HPDE6-E6E7 (cell line): Measurements from ENCODE around the gene UBE2D2.
"Not testable (repeated sequence)": the region's sequence is repeated elsewhere in the genome, so short reads cannot be mapped to it uniquely, and the experiment has no call there.

Experiments used
- DNase-seq: peaks from one replicate; pipeline ENCODE4 v3.0.0; 2011; ENCODE audit warnings: missing footprints; ENCODE audit errors: extremely low spot score

The UBE2D2 gene

GRCh38 chr5:139560752-139561654, at the start of gene UBE2D2:
TSS of gene UBE2D2 (plus strand) at chr5:139561339. CDS start at chr5:139561792, 453 bp downstream.
- peak; percentile 93 for DNase-seq

GRCh38 chr5:139512786-139513390, 48.3 kb upstream of the UBE2D2 start:
- DNase-seq = no peak

GRCh38 chr5:139513434-139513833, 47.7 kb upstream of the UBE2D2 start:
- DNase-seq = peak; percentile 79

- DNase-seq = no peak
These were observed 47.2 kb upstream of the UBE2D2 start for GRCh38 chr5:139513852-139514485.

- no peak for DNase-seq
These were observed 46.7 kb upstream of the UBE2D2 start for GRCh38 chr5:139514486-139514856.

- DNase-seq = peak; percentile 84
These were observed 43.2 kb upstream of the UBE2D2 start for GRCh38 chr5:139517683-139518564.

- no peak for DNase-seq
These were observed 37.3 kb upstream of the UBE2D2 start for GRCh38 chr5:139523635-139524445.

- DNase-seq = no peak
These were observed 36.7 kb upstream of the UBE2D2 start for GRCh38 chr5:139524446-139524845.

- no peak for DNase-seq
These were observed 36.1 kb upstream of the UBE2D2 start for GRCh38 chr5:139524940-139525585.

GRCh38 chr5:139525586-139526308, 35.4 kb upstream of the UBE2D2 start:
- not testable (repeated sequence) for DNase-seq

- DNase-seq = not testable (repeated sequence)
These were observed 34.6 kb upstream of the UBE2D2 start for GRCh38 chr5:139526309-139527089.

- DNase-seq = not testable (repeated sequence)
These were observed 34.1 kb upstream of the UBE2D2 start for GRCh38 chr5:139527090-139527470.

GRCh38 chr5:139527896-139528467, 33.2 kb upstream of the UBE2D2 start:
- not testable (repeated sequence) for DNase-seq

- DNase-seq = not testable (repeated sequence)
These were observed 32.4 kb upstream of the UBE2D2 start for GRCh38 chr5:139528695-139529094.

GRCh38 chr5:139530079-139530478, 31.1 kb upstream of the UBE2D2 start:
- not testable (repeated sequence) for DNase-seq

GRCh38 chr5:139531772-139532169, 29.4 kb upstream of the UBE2D2 start:
- no peak for DNase-seq

GRCh38 chr5:139543423-139543991, 17.6 kb upstream of the UBE2D2 start:
- no peak for DNase-seq

GRCh38 chr5:139546593-139546992, 14.5 kb upstream of the UBE2D2 start:
- DNase-seq = not testable (repeated sequence)
